Mesendoderm (in vitro differentiated cells): ENCODE measurements around the gene MCF2L.

Experiments used
- DNase-seq: peaks from one replicate; pipeline ENCODE4 v3.0.0; 2013
- H2AK5ac ChIP-seq: 2 replicates; pipeline ENCODE4 v1.6.1; 2013; ENCODE audit warnings: low read length, inconsistent platforms
- H2BK120ac ChIP-seq: 2 replicates; pipeline ENCODE4 v1.6.1; 2013; ENCODE audit warnings: low read depth, mild to moderate bottlenecking, low read length, moderate library complexity, mixed read lengths
- H2BK15ac ChIP-seq: replicated peaks from 2 replicates; pipeline ENCODE4 v1.6.1; 2013; ENCODE audit warnings: low read depth, mild to moderate bottlenecking, moderate library complexity
- H2BK5ac ChIP-seq: 2 replicates; pipeline ENCODE4 v1.6.1; 2013; ENCODE audit warnings: low read length, inconsistent platforms
- H3K18ac ChIP-seq: 2 replicates; pipeline ENCODE4 v1.6.1; 2013; ENCODE audit warnings: mild to moderate bottlenecking, low read length, mixed read lengths
- H3K23ac ChIP-seq: one replicate; pipeline ENCODE4 v1.6.1; 2013; ENCODE audit warnings: low read length
- H3K27ac ChIP-seq: 2 replicates; pipeline ENCODE4 v1.5.1; 2013; ENCODE audit warnings: low read depth, mild to moderate bottlenecking, inconsistent platforms, low read length, moderate library complexity
- H3K27me3 ChIP-seq: 2 replicates; pipeline ENCODE4 v1.6.1; 2013; ENCODE audit warnings: low read length, control low read depth, mild to moderate bottlenecking, inconsistent platforms; ENCODE audit not compliant: insufficient read depth, poor library complexity
- H3K36me3 ChIP-seq: 2 replicates; pipeline ENCODE4 v1.6.1; 2013; ENCODE audit warnings: low read length, inconsistent platforms; ENCODE audit not compliant: control insufficient read depth, insufficient read depth
- H3K4ac ChIP-seq: one replicate; pipeline ENCODE4 v1.6.1; 2013; ENCODE audit warnings: low read depth, mild to moderate bottlenecking, low read length, moderate library complexity
- H3K4me1 ChIP-seq: 2 replicates; pipeline ENCODE4 v1.6.1; 2013; ENCODE audit warnings: low read depth, low read length, inconsistent platforms; ENCODE audit not compliant: control insufficient read depth
- H3K4me2 ChIP-seq: 2 replicates; pipeline ENCODE4 v1.6.1; 2013; ENCODE audit warnings: low read length
- H3K4me3 ChIP-seq: 2 replicates; pipeline ENCODE4 v1.5.1; 2013; ENCODE audit warnings: mild to moderate bottlenecking, low read length
- H3K56ac ChIP-seq: one replicate; pipeline ENCODE4 v1.6.1; 2013; ENCODE audit warnings: low read length
- H3K79me1 ChIP-seq: 2 replicates; pipeline ENCODE4 v1.6.1; 2013; ENCODE audit warnings: low read length, inconsistent platforms
- H3K79me2 ChIP-seq: 2 replicates; pipeline ENCODE4 v1.6.1; 2013; ENCODE audit warnings: mild to moderate bottlenecking, low read length; ENCODE audit not compliant: control insufficient read depth, insufficient read depth
- H3K9ac ChIP-seq: 2 replicates; pipeline ENCODE4 v1.6.1; 2013; ENCODE audit warnings: low read length, inconsistent platforms
- H4K5ac ChIP-seq: one replicate; pipeline ENCODE4 v1.6.1; 2013; ENCODE audit warnings: low read length
- H4K8ac ChIP-seq: one replicate; pipeline ENCODE4 v1.6.1; 2013; ENCODE audit warnings: low read depth, mild to moderate bottlenecking, control low read depth, low read length, moderate library complexity
- WGBS: extraction: QIAGEN DNeasy Blood & Tissue Kit; methylation state at CpG from one replicate; pipeline ENCODE4 v1.1.7; 2013; ENCODE audit warnings: low lambda C conversion rate, missing lambda C conversion rate; ENCODE audit not compliant: insufficient coverage; ENCODE audit errors: extremely low coverage; 5-methylcytosine and 5-hydroxymethylcytosine counted together

Gene MCF2L

GRCh38 chr13:113138792-113139551 lies 170.0 kb downstream of the MCF2L start:
- Histone ChIP-seq H3K4ac (no peak overlapping the region), H3K56ac (no peak overlapping the region), H4K8ac (no peak overlapping the region), H2BK120ac (no peak overlapping the region), H2AK5ac (no peak overlapping the region), H3K9ac (no peak overlapping the region), H3K27me3 (no peaks in the 10 kb centered on the region), H3K27ac (no peak overlapping the region), H4K5ac (no peak overlapping the region), H3K4me2 (no peak overlapping the region), H3K23ac (no peak overlapping the region), H2BK5ac (no peak overlapping the region), H3K36me3 (no peaks in the 10 kb centered on the region), H3K4me3 (no peak overlapping the region), H3K18ac (no peak overlapping the region), H2BK15ac (no peak overlapping the region), H3K79me1 (no peaks in the 10 kb centered on the region), H3K79me2 (no peaks in the 10 kb centered on the region), H3K4me1 (no peaks in the 10 kb centered on the region)
- no peak for DNase-seq
- no CpG with 5 or more reads among the region's 16 CpGs for WGBS

GRCh38 chr13:113139577-113139976 lies 170.6 kb downstream of the MCF2L start:
- H3K18ac ChIP-seq: no peak overlapping the region
- H3K27me3 ChIP-seq: no peaks in the 10 kb centered on the region
- H2AK5ac ChIP-seq: no peak overlapping the region
- 100% methylated on average over 1 of the region's 5 CpGs for WGBS
- no peak overlapping the region for H4K8ac ChIP-seq
- H3K56ac ChIP-seq: no peak overlapping the region
- H2BK120ac ChIP-seq: no peak overlapping the region
- no peak overlapping the region for H3K9ac ChIP-seq
- H4K5ac ChIP-seq: no peak overlapping the region
- H2BK15ac ChIP-seq: no peak overlapping the region
- H3K27ac ChIP-seq: no peak overlapping the region
- no peaks in the 10 kb centered on the region for H3K4me1 ChIP-seq
- no peaks in the 10 kb centered on the region for H3K79me2 ChIP-seq
- H2BK5ac ChIP-seq: no peak overlapping the region
- H3K23ac ChIP-seq: no peak overlapping the region
- H3K4me3 ChIP-seq: no peak overlapping the region
- H3K4ac ChIP-seq: no peak overlapping the region
- no peaks in the 10 kb centered on the region for H3K79me1 ChIP-seq
- H3K4me2 ChIP-seq: no peak overlapping the region
- no peaks in the 10 kb centered on the region for H3K36me3 ChIP-seq
- no peak for DNase-seq

GRCh38 chr13:113140677-113141600 lies 171.9 kb downstream of the MCF2L start:
- Histone ChIP-seq H3K79me1 (no peaks in the 10 kb centered on the region), H3K4me2 (no peak overlapping the region), H4K8ac (no peak overlapping the region), H2BK5ac (no peak overlapping the region), H3K56ac (no peak overlapping the region), H2AK5ac (no peak overlapping the region), H2BK15ac (no peak overlapping the region), H3K4ac (no peak overlapping the region), H3K23ac (no peak overlapping the region), H3K18ac (no peak overlapping the region), H3K9ac (no peak overlapping the region), H2BK120ac (no peak overlapping the region), H3K4me1 (no peaks in the 10 kb centered on the region), H3K27ac (no peak overlapping the region), H3K36me3 (no peaks in the 10 kb centered on the region), H3K79me2 (no peaks in the 10 kb centered on the region), H4K5ac (no peak overlapping the region), H3K4me3 (no peak overlapping the region), H3K27me3 (no peaks in the 10 kb centered on the region)
- no CpG with 5 or more reads among the region's 26 CpGs for WGBS
- no peak for DNase-seq

- Histone ChIP-seq H4K5ac (no peak overlapping the region), H3K4me2 (no peak overlapping the region), H3K4me3 (no peak overlapping the region), H3K79me1 (no peaks in the 10 kb centered on the region), H3K4ac (no peak overlapping the region), H3K23ac (no peak overlapping the region), H2BK120ac (no peak overlapping the region), H3K27ac (no peak overlapping the region), H3K18ac (no peak overlapping the region), H3K79me2 (no peaks in the 10 kb centered on the region), H3K56ac (no peak overlapping the region), H3K36me3 (no peaks in the 10 kb centered on the region), H3K27me3 (no peaks in the 10 kb centered on the region), H4K8ac (no peak overlapping the region), H3K9ac (no peak overlapping the region), H2BK5ac (no peak overlapping the region), H2BK15ac (no peak overlapping the region), H2AK5ac (no peak overlapping the region), H3K4me1 (no peaks in the 10 kb centered on the region)
- DNase-seq: no peak
- WGBS: no CpG with 5 or more reads among the region's 18 CpGs
These were observed 172.6 kb downstream of the MCF2L start for GRCh38 chr13:113141601-113141970.

- Histone ChIP-seq H3K4me1 (no peaks in the 10 kb centered on the region), H3K36me3 (no peaks in the 10 kb centered on the region), H3K9ac (no peak overlapping the region), H3K23ac (no peak overlapping the region), H3K79me1 (no peaks in the 10 kb centered on the region), H3K56ac (no peak overlapping the region), H3K18ac (no peak overlapping the region), H3K79me2 (no peaks in the 10 kb centered on the region), H3K27ac (no peak overlapping the region), H3K4me2 (no peak overlapping the region), H2BK15ac (no peak overlapping the region), H3K4ac (no peak overlapping the region), H2BK5ac (no peak overlapping the region), H4K5ac (no peak overlapping the region), H3K27me3 (no peaks in the 10 kb centered on the region), H3K4me3 (no peak overlapping the region), H4K8ac (no peak overlapping the region), H2AK5ac (no peak overlapping the region), H2BK120ac (no peak overlapping the region)
- DNase-seq: no peak
- no CpG with 5 or more reads among the region's 7 CpGs for whole genome bisulfite sequencing
These were observed 173.9 kb downstream of the MCF2L start for GRCh38 chr13:113142876-113143275.
